HG03139 (cell line): ENCODE data around the gene NPEPPS.
A peak's percentile ranks its signal among the peaks of the same experiment; 100 is the strongest.
"Not testable (repeated sequence)": the region's sequence is repeated elsewhere in the genome, so short reads cannot be mapped to it uniquely, and the experiment has no call there.

Experiments
- ATAC-seq: cut with Tn5 transposase; IDR thresholded peaks from one replicate; pipeline ENCODE4 v1.9.1; 2021; ENCODE audit not compliant: unreplicated experiment

NPEPPS gene

DNA sequence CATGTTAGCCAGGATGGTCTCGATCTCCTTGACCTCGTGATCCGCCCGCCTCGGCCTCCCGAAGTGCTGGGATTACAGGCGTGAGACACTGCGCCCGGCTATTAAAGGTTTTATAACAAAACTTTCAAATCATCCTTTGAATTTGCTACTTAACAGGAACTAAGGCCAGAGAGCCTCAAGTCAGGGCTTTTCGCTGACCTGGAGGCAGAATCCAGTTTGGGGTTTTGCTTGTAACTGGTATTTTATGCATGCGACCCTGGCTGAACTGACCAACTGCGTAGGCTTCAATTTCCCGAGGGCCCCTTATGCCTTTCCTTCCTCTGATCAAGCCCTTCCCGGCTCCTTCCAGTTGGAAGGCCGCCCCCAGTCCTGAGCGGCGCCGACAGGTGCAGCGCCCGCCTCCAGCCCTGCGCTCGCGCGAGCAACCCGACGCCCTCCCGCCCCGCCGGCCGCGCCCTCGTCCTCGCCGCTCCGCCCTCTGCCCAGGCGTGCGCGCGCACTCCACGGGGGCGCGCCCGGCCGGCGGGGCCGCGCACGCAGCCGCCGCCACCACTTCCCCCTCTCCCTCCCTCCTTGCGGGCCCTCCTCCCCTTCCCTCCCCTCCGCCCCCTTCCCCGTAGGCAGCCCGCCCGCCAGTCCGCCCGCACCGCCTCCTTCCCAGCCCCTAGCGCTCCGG, at the start of gene NPEPPS:
Gene NPEPPS (plus strand): TSS at position 552 of the 676 bp plus-strand sequence. CDS start 193 bp downstream, outside the sequence.
- peak; percentile 78 for ATAC-seq

GRCh38 chr17:47491841-47492212, 39.1 kb upstream of the NPEPPS start:
- ATAC-seq, result not testable (repeated sequence)

- ATAC-seq, result not testable (repeated sequence)
Measured at GRCh38 chr17:47499074-47499473, 31.8 kb upstream of the NPEPPS start.

DNA sequence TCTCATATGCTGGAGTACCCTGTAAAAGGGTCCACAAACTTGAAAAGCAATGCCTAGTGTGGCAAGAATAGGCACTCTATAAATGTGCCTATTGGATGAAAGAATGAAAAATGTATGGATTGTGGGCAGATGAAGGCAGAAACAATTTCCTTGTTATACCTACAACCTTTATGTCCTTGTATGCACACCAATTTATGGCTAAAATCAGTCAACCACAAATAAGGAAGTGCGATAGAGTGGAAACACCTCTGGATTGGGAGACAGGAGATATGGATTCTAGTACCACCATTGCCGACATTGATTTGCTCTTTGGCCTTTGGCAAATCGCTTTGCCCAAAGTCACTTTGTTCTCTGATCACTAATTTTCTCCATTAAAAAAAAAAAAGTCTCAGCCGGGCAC, 31.4 kb upstream of the NPEPPS start:
- not testable (repeated sequence) for ATAC-seq

GRCh38 chr17:47500620-47501019, 30.3 kb upstream of the NPEPPS start:
- not testable (repeated sequence) for ATAC-seq

- ATAC-seq, result not testable (repeated sequence)
Measured at GRCh38 chr17:47502122-47502731, 28.7 kb upstream of the NPEPPS start.

GRCh38 chr17:47502776-47503455, 28.0 kb upstream of the NPEPPS start:
- not testable (repeated sequence) for ATAC-seq

DNA sequence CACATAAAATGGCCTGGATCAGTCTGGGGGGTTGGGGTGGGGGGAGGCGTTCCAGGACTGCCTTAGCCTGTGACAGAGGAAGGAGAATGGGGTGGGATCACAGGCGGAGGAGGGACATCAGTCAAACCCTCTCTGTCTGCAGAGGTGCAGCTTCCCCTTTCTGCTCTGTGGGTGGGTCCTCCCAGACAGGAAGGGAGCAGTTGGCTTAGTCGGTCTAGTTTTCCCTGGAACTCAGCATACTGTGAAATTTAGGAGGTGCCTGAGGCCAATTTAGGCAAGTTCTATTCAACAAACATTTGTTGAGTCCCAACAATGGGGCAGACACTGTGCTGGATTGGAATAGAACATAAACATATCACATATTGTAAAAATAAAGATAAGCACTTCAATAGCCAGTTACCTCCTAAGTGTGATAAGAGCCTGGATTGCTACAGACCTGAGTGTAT, 19.2 kb upstream of the NPEPPS start:
- ATAC-seq, result not testable (repeated sequence)

DNA sequence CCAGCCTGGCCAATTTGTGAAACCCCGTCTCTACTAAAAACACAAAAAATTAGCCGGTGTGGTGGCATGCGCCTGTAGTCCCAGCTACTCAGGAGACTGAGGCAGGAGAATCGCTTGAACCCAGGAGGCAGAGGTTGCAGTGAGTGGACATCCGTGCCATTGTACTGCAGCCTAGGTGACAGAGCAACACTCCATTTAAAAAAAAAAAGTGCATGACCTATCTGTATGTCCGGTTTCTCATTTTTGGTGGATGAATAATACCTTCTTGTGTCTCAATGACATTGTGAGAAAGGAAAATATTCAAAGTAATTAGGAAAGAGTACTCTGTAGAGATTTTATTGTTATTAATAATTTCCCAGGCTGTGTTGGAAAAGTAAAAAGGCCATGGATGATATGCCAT, 17.6 kb upstream of the NPEPPS start:
- not testable (repeated sequence) for ATAC-seq

- not testable (repeated sequence) for ATAC-seq
Measured at GRCh38 chr17:47518880-47519279, 12.0 kb upstream of the NPEPPS start.

GRCh38 chr17:47519365-47519764, 11.5 kb upstream of the NPEPPS start:
- ATAC-seq, result not testable (repeated sequence)

DNA sequence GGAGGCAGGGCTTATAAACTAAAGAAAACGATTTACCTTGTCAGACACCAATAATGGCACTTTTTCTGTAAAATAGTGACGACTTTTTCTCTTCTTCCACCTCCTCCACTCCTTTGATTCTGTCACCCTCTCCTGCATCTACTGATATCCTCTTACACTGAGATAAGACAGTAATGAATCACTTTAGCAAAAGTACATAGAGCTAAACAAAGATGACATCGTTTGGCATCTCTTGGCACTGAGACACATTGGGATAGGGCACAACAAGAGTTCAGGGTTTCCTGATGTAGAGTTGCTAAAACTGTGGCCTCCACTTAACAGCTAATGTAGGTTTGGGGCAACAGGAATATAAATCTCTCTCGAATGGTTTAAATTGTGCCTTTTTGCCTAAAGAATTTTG, 10.6 kb upstream of the NPEPPS start:
- not testable (repeated sequence) for ATAC-seq

DNA sequence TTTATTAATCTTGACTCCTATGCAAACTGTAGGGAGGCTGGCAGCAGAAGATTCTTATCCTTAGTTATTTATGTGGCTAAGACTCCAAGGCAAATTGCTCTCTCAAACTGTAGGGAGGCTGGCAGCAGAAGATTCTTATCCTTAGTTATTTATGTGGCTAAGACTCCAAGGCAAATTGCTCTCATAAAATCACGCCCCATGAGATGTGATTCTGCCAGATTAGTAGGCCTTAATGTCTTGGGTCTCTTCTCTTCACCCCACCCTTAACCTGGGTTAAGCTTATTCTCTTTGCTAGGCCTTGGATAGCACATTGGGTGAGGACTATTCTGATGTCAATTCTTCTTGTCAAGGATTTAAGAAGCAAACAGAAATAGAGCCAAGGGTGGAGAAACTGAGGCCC, 9.5 kb upstream of the NPEPPS start:
- ATAC-seq, result not testable (repeated sequence)

DNA sequence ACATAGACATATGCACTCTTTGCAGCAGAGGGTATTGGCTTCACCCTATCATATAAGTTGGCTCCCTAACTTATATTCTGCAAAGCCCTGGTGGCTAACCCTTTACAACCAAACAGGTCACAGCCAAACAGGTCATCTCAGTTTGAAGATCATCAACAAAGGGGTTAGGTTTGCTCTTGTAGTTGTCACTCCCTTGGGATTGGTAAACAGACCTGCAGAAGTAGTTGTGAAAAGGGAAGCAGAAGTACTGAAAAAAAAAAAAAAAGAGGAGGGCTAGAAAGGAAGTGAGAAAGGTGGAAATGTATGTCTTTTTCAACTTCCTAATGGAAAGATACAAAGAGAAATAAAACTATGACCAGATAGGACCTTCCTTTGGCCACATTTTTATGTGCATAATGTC, 8.6 kb upstream of the NPEPPS start:
- not testable (repeated sequence) for ATAC-seq

DNA sequence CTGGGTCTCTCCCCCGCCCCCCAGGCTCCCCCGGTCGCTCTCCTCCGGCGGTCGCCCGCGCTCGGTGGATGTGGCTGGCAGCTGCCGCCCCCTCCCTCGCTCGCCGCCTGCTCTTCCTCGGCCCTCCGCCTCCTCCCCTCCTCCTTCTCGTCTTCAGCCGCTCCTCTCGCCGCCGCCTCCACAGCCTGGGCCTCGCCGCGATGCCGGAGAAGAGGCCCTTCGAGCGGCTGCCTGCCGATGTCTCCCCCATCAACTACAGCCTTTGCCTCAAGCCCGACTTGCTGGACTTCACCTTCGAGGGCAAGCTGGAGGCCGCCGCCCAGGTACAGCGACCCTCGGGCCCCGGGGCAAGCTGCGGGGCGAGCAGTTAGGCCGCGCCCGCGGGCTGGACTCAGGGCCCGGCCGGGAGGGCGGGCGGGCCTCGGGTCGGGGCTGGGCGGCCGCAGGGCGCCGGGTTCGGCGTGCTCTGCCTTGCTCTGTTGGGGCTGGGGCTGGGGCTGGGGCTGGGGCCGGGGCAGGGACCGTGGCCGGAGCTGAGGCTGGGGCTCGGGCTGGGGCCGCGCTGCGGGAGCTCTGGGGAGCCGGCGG, 419 bp downstream of the NPEPPS start:
- ATAC-seq, result peak; percentile 30

DNA sequence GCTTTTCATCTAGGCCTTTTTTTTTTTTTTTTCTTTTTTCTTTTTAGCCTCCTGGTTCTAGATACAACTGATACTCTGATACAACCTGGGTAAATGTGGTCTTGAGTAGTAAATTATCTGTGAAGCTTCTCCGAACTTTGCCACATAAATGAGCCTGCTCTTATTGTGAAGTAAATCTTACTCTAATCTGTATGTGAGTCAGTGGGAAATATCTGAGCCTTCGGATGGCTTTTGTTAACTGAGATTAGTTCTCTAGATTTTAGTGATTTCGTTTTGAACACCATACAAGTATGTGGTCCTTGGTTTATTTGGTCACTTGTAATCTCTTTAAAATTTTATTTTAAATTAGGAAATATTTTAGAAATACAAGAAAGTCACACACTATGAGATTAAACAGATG, 8.2 kb downstream of the NPEPPS start:
- ATAC-seq, result not testable (repeated sequence)

DNA sequence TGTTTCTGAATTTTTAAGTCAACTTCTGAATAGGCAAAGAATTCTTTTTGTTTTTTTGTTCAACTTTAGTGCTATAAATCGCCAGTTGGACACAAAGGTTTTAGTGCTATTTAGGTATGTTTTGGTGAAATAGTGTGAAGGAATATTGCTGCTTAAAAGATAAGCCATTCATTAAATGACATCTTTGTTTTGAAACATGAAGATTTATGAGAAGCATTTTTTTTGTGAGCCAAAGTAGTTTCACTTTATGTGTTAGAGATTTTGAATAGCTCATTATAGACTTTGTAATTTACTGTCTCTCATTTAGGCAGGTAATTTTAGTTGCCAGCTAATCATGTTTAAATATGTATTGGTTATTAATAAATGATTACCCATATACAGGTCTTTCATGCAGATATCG, 10.8 kb downstream of the NPEPPS start:
- not testable (repeated sequence) for ATAC-seq

DNA sequence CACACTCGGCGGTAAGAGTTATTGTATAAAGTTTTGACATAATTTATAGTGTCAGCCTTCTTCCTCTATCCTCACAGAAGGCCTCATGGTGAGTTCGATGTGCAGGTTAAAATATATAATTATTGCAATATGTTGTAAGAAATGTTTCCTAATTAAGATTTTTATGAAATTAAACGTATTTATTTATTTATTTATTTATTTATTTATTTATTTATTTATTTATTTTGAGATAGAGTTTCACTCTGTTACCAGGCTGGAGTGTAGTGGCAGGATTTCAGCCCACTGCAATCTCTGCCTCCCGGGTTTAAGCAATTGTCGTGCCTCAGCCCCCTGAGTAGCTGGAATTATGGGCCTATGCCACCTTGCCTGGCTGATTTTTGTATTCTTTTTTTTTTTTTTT, 13.4 kb downstream of the NPEPPS start:
- not testable (repeated sequence) for ATAC-seq

DNA sequence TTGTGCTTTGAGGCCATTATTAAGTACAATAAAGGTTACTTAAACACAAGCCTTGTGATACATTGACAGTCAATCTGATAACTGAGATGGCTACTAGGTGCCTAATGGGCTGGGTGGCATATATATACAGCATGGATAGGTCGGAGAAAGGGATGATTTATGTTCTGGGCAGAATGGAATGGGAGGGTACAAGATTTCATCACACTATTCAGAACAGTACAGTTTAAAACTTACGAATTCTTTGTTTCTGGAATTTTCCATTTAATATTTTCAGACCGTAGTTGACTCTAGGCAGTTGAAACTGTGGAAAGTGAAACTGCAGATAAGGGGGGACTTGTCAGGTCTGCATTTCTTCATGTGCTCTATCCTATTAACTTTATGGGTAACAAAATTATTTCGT, 23.8 kb downstream of the NPEPPS start:
- ATAC-seq, result not testable (repeated sequence)

- not testable (repeated sequence) for ATAC-seq
Measured at GRCh38 chr17:47556108-47556507, 25.2 kb downstream of the NPEPPS start.

- not testable (repeated sequence) for ATAC-seq
Measured at GRCh38 chr17:47560517-47561043, 29.7 kb downstream of the NPEPPS start.
